ENCODE measurements around the gene FGD4.

FGD4 gene

GRCh38 chr12:32457251-32458025 is 58.1 kb downstream of the FGD4 start:
- DNase-seq (ENCODE audit: low read depth): no peak

GRCh38 chr12:32460638-32461037 is 61.3 kb downstream of the FGD4 start:
- DNase-seq (ENCODE audit: low read depth): no peak

GRCh38 chr12:32462908-32463307 is 63.5 kb downstream of the FGD4 start:
- DNase-seq (ENCODE audit: low read depth): no peak

- no peak for DNase-seq (ENCODE audit: low read depth)
Measured at GRCh38 chr12:32466187-32466586, 66.8 kb downstream of the FGD4 start.

- no peak for DNase-seq (ENCODE audit: low read depth)
Measured at GRCh38 chr12:32466986-32467711, 67.8 kb downstream of the FGD4 start.

GRCh38 chr12:32467959-32468863 is 68.9 kb downstream of the FGD4 start:
- DNase-seq (ENCODE audit: low read depth): no peak

GRCh38 chr12:32470936-32471470 is 71.6 kb downstream of the FGD4 start:
- DNase-seq (ENCODE audit: low read depth): no peak

GRCh38 chr12:32471591-32472001 is 72.2 kb downstream of the FGD4 start:
- DNase-seq (ENCODE audit: low read depth): no peak

- no peak for DNase-seq (ENCODE audit: low read depth)
Measured at GRCh38 chr12:32475724-32476123, 76.4 kb downstream of the FGD4 start.

GRCh38 chr12:32476446-32476845 is 77.1 kb downstream of the FGD4 start:
- DNase-seq (ENCODE audit: low read depth): no peak

- DNase-seq (ENCODE audit: low read depth): no peak
Measured at GRCh38 chr12:32477714-32478113, 78.4 kb downstream of the FGD4 start.

GRCh38 chr12:32478166-32478565 is 78.8 kb downstream of the FGD4 start:
- no peak for DNase-seq (ENCODE audit: low read depth)

GRCh38 chr12:32478858-32479725 is 79.7 kb downstream of the FGD4 start:
- DNase-seq (ENCODE audit: low read depth): no peak

- no peak for DNase-seq (ENCODE audit: low read depth)
Measured at GRCh38 chr12:32482226-32482625, 82.9 kb downstream of the FGD4 start.

- no peak for DNase-seq (ENCODE audit: low read depth)
Measured at GRCh38 chr12:32483499-32483898, 84.1 kb downstream of the FGD4 start.

- no peak for DNase-seq (ENCODE audit: low read depth)
Measured at GRCh38 chr12:32483993-32484392, 84.6 kb downstream of the FGD4 start.

- no peak for DNase-seq (ENCODE audit: low read depth)
Measured at GRCh38 chr12:32486158-32486557, 86.8 kb downstream of the FGD4 start.

- DNase-seq (ENCODE audit: low read depth): no peak
Measured at GRCh38 chr12:32488132-32488531, 88.8 kb downstream of the FGD4 start.

- no peak for DNase-seq (ENCODE audit: low read depth)
Measured at GRCh38 chr12:32489070-32489469, 89.7 kb downstream of the FGD4 start.

GRCh38 chr12:32490801-32491200 is 91.4 kb downstream of the FGD4 start:
- DNase-seq (ENCODE audit: low read depth): no peak

GRCh38 chr12:32493282-32493681 is 93.9 kb downstream of the FGD4 start:
- DNase-seq (ENCODE audit: low read depth): no peak
